22Rv1 (cell line): ENCODE measurements around the gene GPR33.
A peak's percentile ranks its signal among the peaks of the same experiment; 100 is the strongest.

Source experiments
- H3K27ac ChIP-seq: fragments of 450-650 bp; 2 replicates; pipeline ENCODE4 v1.5.1; 2017
- CTCF ChIP-seq: fragments of 450-650 bp; IDR thresholded peaks from 2 replicates; pipeline ENCODE4 v1.5.1; 2017; ENCODE audit warnings: mild to moderate bottlenecking
- ZFX ChIP-seq: fragments of 450-650 bp; IDR thresholded peaks from 2 replicates; pipeline ENCODE4 v1.6.1; 2017; ENCODE audit warnings: antibody characterized with exemption, borderline replicate concordance

Gene GPR33

GRCh38 chr14:31510222-31510621 is 22.4 kb upstream of the GPR33 start:
- no peak overlapping the region for H3K27ac ChIP-seq
- no peak for TF ChIP-seq ZFX
- peak; percentile 77 for TF ChIP-seq CTCF

GRCh38 chr14:31508135-31508534 is 20.3 kb upstream of the GPR33 start:
- no peak overlapping the region for H3K27ac ChIP-seq
- no peak for TF ChIP-seq CTCF
- TF ChIP-seq ZFX, result no peak

- no peak for TF ChIP-seq CTCF
- no peak for TF ChIP-seq ZFX
- H3K27ac ChIP-seq, result no peak overlapping the region
These were observed 17.6 kb upstream of the GPR33 start for GRCh38 chr14:31505411-31505810.

- no peak for TF ChIP-seq CTCF
- no peak for TF ChIP-seq ZFX
- no peak overlapping the region for H3K27ac ChIP-seq
These were observed 14.0 kb upstream of the GPR33 start for GRCh38 chr14:31501870-31502269.

- TF ChIP-seq ZFX (no peak), CTCF (no peak)
These were observed 5.1 kb upstream of the GPR33 start for GRCh38 chr14:31492759-31493498.

GRCh38 chr14:31489691-31490090 is 1.9 kb upstream of the GPR33 start:
- H3K27ac ChIP-seq, result no peak overlapping the region
- TF ChIP-seq CTCF, result no peak
- no peak for TF ChIP-seq ZFX

More at GRCh38 chr14:31492759-31493498, 5.1 kb upstream of the GPR33 start:
- H3K27ac ChIP-seq, result no peak overlapping the region

GRCh38 chr14:31486764-31487163 is 1.1 kb downstream of the GPR33 start:
- TF ChIP-seq ZFX, result no peak
- no peak overlapping the region for H3K27ac ChIP-seq

- H3K27ac ChIP-seq, result no peak overlapping the region
- no peak for TF ChIP-seq CTCF
- no peak for TF ChIP-seq ZFX
These were observed 3.1 kb downstream of the GPR33 start for GRCh38 chr14:31484754-31485153.
